C4-2B (cell line): ENCODE data around the gene RBP3.

Source experiments
- ZFX ChIP-seq: fragments of 450-650 bp; IDR thresholded peaks from 2 replicates; pipeline ENCODE4 v1.6.1; 2017
- TF ChIP-seq, protein P1 (sequence below): fragments of 450-650 bp; conservative IDR thresholded peaks from 2 replicates; pipeline ENCODE4 v1.5.1; 2017; ENCODE audit warnings: mild to moderate bottlenecking

DNA sequence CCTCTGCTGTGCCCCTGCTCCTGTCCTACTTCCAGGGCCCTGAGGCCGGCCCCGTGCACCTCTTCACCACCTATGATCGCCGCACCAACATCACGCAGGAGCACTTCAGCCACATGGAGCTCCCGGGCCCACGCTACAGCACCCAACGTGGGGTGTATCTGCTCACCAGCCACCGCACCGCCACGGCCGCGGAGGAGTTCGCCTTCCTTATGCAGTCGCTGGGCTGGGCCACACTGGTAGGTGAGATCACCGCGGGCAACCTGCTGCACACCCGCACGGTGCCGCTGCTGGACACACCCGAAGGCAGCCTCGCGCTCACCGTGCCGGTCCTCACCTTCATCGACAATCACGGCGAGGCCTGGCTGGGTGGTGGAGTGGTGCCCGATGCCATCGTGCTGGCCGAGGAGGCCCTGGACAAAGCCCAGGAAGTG lies 1.8 kb downstream of the RBP3 start:
- TF ChIP-seq, protein P1, sequence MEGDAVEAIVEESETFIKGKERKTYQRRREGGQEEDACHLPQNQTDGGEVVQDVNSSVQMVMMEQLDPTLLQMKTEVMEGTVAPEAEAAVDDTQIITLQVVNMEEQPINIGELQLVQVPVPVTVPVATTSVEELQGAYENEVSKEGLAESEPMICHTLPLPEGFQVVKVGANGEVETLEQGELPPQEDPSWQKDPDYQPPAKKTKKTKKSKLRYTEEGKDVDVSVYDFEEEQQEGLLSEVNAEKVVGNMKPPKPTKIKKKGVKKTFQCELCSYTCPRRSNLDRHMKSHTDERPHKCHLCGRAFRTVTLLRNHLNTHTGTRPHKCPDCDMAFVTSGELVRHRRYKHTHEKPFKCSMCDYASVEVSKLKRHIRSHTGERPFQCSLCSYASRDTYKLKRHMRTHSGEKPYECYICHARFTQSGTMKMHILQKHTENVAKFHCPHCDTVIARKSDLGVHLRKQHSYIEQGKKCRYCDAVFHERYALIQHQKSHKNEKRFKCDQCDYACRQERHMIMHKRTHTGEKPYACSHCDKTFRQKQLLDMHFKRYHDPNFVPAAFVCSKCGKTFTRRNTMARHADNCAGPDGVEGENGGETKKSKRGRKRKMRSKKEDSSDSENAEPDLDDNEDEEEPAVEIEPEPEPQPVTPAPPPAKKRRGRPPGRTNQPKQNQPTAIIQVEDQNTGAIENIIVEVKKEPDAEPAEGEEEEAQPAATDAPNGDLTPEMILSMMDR, result no peak
- no peak for TF ChIP-seq ZFX
